NT2/D1 (cell line): ENCODE data around the gene ADGRD1.

ENCODE experiments used
- SUZ12 ChIP-seq: IDR thresholded peaks from 2 replicates; pipeline ENCODE4 v1.6.1; 2011; ENCODE audit not compliant: insufficient read length, insufficient read depth; ENCODE audit errors: extremely low read depth
- YY1 ChIP-seq: IDR thresholded peaks from 2 replicates; pipeline ENCODE4 v1.6.1; 2011; ENCODE audit not compliant: insufficient read length, insufficient read depth
- ZNF274 ChIP-seq: IDR thresholded peaks from 2 replicates; pipeline ENCODE4 v1.6.1; 2011; ENCODE audit warnings: mild to moderate bottlenecking, low read depth, low read length

DNA sequence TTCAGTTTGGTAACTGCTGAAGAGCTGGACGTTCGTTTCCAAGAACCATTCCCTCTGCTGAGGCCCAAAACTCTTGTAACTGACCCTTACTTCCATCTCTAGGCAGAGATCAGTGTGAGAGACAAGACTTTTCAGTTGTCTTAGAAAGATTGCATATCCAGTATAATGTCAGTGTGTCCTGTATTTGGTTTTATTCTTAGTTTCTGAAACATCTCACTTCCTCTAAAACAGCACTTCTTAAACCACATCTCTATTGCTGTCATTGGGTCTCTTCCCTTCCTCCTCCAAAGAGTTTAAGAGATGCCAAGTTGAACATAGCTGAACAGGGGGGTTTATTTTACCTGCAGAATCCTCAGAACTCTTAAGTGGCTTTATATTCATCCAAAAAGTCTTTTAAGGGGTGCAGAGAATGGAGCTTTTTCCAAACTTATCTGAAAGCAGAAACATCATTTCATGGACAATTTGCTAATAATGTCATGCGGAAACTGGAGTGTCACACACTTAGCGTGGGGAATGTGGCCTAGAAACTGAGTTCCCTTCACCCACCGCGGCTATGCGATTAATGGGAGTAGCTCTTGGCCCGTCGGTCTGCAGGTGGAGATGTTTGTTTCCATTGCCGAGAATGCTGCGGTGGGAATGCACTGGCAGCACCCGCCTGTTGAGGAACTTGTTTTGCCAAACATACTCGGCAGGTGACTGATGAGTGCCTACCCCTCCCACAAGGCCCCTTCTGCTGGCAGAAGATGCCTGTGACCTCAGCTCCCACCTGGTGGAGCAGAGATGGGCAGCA lies 148.2 kb downstream of the ADGRD1 start:
- TF ChIP-seq ZNF274 (no peak), SUZ12 (no peak), YY1 (no peak)
